ENCODE results near the gene POPDC2.
"Not testable (repeated sequence)": the region's sequence is repeated elsewhere in the genome, so short reads cannot be mapped to it uniquely, and the experiment has no call there.

The POPDC2 gene, protein sequence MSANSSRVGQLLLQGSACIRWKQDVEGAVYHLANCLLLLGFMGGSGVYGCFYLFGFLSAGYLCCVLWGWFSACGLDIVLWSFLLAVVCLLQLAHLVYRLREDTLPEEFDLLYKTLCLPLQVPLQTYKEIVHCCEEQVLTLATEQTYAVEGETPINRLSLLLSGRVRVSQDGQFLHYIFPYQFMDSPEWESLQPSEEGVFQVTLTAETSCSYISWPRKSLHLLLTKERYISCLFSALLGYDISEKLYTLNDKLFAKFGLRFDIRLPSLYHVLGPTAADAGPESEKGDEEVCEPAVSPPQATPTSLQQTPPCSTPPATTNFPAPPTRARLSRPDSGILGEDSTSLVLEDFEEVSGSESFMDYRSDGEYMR

DNA sequence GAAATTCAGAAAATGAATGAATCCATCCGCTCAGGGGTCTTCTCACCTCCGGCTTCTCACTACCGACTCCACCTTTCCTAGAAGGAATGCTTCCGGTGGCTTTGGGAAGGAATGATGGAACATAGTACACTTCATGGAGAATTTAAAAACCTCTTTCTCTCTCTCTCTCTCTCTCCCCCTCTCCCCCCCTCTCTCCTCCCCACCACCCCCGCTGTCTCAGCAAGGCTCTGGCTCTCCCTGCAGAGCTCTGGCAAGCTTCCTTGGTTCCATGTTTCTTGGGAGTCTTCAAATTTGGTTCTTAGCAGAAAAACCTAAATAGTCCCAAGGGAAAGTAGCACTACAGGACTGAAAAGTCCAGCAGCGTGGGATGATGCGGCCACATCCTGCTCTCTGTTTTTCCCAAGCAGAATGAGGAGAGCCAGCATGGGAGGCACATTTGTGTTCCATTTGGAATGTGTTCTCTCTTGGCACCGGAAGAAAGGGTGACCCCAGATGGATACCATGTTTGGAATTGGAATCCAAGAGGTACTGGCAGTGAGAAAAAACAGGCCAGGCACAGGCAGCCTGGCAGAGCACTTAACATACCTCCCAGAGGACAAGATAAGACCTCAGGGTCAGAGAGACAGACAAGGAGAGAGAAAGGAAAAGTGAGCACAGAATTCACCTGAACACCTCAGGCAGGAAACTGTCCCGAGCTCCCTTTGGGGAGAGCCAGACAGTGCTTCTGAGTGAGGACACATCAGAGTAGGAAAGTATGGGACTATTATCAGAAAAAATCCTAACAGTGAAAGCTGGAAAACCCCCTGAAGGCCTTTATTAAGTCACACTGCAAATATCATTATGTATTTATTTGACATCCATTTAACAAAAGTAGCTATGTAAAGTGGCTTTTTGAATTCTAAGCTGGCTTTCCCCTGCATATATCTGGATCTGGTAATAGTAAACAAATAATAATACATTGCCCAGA, at the start of gene POPDC2:
Gene POPDC2 (minus strand): TSS at position 116 of the 967 bp plus-strand sequence. CDS start 166 bp downstream, outside the sequence.
- no peak for DNase-seq (ENCODE audit: low read depth, low spot score)

DNA sequence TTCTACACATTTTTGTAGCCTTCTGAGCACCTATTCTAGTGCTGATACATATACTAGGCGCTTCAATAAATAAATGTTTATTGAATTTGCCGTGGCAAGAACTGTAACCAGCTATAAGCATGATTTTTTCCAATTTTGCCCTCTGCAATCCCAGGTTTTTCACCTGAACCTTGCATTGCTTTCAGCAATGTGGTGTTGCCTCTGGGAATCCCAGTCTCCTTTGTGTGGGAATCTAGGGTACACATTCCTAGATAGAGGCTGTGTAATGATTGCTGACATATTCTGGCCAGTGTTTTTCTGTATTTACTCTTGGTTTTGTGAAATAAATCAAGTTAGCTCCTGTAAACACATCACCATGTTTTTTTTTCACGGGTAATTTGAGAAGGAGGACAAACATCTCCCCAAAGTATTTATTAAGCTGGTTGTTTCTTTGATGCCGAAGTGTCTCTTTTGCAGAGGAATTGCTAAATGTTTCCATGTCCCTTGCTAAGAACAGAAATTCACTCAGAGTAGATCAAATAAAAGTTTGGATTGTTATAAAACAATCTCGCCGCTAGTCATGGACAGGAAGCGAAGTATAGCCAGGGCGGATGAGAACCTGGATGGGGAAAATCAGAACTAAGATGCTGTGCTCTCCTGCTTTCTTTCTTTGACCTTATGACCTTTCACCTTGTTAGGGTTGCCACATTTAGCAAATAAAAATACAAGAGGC, 43.6 kb upstream of the POPDC2 start:
- no peak for DNase-seq (ENCODE audit: low read depth, low spot score)

DNA sequence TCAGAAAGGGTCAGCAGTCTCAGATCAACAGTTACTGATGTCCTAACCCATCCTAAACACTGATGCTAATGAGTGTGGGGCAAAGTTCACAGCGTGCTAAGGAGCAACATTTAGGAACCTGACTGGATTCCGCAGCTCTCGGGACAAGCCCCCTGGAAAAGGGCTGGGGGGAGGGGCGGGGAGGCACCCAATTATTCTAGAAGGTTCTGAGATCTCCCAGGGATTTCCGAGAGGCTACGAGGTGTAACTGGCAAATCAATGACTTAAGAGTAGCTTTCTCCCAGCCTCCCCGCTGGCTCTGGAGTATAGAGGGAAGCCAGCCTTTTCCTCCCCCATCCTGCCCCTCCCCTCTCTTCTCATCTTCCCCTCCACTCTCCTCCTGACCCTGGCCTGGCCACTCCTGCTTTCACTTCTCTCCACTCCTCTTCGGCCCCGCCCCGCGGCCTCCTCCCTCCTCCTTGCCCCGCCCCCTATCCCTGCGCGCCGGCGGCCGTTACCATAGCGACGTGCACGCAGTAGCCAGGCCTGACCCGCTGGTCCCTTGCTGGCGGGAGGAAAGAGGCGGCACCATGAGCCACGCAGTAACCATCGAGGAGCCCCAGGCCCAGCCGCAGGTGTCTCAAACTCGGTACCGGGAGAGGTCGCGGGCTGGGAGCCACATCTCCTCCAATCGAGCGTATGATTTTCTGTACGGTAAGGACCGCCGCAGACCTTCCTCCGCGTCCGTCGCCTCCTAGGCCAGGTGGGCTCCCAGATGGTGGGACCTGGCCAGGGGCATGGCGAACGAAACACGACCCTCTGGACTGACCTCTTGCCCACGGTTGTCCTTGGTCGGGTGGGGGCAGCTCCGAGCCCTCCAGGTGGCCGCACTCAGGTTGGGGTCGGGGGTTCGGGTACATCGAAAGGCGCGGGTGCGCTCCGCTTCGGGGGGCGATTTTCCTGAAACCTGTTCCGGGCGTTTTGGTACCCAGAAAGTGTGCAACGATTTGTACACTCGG, 42.4 kb upstream of the POPDC2 start, which contains the start of gene CFAP91:
Gene CFAP91 (plus strand): TSS at position 493 of the 998 bp plus-strand sequence. CDS start 77 bp downstream, at position 570.
- DNase-seq (ENCODE audit: low read depth, low spot score) = peak; percentile 25

DNA sequence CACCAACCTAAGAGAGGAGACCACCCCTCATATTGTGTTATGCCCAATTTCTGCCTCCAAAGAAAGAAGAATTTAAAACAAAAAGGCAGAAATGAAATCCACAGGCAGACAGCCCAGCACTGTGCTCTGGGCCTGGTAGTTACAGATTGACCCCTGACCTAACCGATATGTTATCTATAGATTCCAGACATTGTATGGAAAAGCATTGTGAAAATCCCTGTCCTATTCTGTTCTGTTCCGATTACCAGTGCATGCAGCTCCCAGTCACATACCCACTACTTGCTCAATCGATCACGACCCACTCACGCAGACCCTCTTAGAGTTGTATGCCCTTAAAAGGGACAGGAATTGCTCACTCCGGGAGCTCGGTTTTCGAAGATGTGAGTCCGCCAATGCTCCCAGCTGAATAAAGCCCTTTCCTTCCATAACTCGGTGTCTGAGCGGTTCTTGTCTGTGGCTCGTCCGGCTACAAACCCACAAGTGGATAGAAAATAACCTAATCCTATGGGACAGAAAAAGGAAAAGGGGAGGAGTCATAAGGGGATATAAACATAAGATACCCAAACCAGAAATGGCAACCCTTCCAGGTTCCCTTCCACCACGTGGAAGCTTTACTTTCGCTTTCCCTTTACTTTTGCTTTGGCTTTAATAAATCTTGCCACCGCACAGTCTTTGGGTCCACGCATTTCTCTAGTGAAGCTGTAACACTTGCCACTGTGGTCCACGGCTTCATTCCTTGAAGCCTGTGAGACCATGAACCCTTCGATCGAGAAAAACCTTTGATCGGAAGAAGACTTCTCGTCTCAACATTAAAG, 40.7 kb upstream of the POPDC2 start:
- DNase-seq (ENCODE audit: low read depth, low spot score) = no peak

DNA sequence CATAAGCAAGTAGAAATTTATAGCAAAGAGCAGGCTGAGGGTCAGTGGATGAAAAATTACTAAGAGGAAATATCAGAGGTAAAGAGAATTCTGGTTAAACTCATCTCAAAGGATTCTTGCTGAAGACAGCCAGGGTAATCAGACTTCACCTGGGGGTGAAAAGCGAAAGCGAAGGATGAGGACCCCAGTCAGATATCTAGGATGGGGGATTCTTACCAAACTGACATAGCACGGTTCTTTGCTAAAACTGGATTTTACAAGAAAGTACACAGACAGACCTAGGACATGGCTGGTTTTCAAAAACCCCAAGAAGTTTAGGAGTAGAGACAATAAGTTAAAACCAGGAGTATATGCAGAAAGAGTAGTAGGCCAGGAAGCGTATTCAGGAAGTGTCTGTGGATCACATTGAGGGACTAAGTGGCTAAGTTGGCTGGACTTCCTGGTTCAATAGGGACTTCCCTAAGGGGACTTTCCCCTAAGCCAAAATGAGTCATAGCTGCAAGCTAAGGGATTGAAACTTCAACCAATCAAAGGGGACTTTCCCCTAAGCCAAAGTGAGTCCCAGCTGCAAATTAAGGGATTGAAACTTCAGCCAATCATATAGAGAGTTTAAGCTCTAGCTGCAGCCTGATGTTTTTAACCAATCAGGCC, 40.0 kb upstream of the POPDC2 start:
- no peak for DNase-seq (ENCODE audit: low read depth, low spot score)

DNA sequence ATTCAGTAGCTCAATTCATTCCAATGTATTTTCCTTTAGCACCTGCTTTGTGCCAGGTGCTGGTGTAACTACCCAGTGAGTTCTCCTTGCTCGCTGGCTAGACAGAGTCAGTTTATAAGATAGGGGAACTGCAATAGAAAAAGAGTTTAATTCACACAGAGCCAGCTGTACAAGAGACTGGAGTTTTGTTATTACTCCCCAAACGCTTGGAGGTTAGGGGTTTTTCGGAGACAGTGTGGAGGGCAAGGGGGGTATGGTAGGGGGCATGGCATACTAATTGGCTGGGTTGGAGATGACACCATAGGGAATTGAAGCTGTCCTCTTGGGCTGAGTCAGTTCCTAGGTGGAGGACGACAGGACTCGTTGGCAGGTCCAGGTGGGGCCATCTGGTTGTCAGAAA, 37.0 kb upstream of the POPDC2 start:
- DNase-seq (ENCODE audit: low read depth, low spot score) = no peak

DNA sequence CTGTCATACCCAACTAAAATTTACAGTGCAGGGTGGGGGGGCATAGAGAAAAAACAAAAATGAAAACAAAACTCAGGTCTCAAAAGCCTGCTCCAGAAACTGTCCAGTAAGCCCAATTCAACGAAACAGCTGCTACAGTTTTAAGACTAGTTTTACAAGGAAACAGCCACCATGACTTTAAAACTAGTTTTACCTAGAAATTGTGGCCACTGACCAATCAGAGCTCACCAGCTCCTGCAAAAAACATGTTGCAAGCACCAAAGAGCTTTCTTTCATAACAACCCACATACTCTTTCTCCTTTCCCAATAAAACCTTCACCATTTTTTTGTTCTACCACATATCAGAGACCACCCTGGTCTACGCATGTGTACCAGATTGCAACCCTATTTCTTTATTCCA, 35.1 kb upstream of the POPDC2 start:
- no peak for DNase-seq (ENCODE audit: low read depth, low spot score)

DNA sequence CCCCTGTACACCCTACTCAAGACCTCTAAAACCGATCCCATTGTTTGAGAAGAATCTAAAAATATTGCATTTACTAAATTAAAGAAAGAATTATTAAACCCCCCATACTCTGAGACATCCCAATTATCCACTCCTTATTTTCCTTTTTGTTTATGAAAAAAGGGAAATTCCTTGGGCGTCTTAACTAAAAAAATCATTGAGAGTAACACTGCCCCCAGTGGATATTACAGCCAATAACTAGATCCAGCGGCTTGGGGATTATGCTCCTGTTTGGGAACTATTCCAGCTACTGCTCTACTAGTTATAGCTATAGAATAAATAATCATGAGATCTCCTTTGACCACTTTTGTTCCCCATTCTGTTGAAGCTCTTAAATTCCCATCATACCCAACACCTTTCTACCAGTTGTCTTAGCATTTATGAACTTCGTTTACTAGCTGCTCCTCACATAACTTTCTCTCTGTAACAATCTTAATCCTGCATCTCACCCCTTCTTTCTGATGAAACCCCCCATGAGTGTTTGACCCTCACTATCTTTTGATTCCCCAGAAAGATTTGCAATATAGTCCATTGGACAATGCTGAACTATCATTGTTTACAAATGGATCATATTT, 29.8 kb upstream of the POPDC2 start:
- no peak for DNase-seq (ENCODE audit: low read depth, low spot score)

DNA sequence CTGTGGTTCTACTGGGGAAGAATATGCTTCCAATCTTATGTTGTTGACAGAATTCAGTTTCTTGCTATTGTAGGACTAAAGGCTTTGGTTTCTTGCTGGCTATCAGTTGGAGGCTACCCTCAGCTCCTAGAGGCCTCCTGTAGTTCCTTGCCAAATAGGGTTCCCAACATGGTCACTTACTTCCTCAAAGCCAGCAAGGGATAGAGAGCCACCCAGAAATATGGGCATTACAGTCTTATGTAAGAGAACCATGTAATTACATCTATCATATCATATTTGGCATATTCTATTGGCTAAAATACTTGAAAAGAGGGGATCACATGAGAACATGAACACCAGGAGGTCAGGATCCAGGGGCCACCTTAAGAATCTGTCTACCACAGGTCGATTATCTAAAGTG, 23.0 kb upstream of the POPDC2 start:
- no peak for DNase-seq (ENCODE audit: low read depth, low spot score)

DNA sequence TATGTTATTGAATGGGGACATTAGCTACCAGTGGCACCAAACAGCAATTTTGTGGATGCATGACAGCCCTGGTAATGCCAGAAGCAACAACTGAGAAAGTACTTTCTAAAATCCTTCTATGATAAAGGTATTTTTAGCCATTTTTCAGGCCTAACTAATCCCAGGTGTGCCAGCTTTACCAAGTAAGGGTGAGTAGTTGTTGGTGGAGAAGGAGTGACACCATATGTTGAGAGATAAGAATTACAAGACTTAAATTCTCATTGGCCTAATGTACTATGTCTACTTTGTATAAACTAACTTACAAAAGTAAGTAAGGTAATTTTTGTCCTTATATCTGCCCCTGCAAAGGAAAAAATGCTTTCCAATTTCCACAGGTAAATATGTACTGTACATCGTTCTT, 20.9 kb upstream of the POPDC2 start:
- no peak for DNase-seq (ENCODE audit: low read depth, low spot score)

DNA sequence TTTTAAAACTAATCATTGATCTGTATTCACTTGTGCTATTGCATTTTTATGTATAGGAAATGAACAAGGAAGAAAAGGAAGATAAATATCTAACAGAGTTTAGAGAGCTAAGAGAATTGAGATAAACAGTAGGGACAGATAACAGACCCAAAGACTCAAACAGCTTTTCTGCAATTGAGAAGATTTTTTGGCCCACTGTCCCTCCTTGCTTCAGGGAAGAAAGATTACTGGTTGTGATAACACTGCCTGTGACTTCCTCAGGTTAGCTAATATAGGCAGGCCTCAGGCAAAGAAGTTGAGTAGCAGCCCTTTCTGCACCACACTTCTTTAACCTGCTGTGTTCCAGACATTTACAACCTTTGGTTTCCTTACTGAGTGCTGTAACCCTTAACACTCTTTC, 19.5 kb upstream of the POPDC2 start:
- DNase-seq (ENCODE audit: low read depth, low spot score) = no peak

DNA sequence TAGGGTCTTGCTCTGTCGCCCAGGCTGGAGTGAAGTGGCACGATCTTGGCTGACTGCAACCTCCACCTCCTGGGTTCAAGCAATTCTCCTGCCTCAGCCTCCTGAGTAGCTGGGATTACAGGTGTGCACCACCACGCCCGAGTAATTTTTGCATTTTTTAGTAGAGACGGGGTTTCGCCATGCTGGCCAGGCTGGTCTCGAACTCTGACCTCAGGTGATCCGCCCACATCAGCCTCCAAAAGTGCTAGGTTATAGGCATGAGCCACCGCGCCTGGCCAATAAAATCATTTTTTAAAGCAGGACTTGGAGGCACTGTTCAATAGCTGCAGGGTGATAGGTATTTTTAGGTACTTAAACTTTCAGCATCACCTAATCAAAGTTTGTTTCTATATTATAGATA, 17.8 kb upstream of the POPDC2 start:
- not testable (repeated sequence) for DNase-seq (ENCODE audit: low read depth, low spot score)

DNA sequence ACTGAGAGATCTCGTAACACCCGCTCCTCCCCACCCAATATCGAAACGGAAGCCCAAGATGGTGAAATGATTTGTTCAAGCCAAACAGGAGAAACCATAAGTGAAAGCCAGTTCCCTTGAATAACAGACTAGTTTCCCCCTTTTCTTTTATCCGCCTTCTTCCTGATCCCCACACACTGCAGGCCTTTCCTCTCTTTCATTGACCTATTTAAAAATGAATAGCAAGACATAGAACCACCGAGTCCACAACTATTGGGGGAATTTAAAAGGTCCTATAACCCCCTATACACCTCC, 17.2 kb upstream of the POPDC2 start:
- no peak for DNase-seq (ENCODE audit: low read depth, low spot score)

DNA sequence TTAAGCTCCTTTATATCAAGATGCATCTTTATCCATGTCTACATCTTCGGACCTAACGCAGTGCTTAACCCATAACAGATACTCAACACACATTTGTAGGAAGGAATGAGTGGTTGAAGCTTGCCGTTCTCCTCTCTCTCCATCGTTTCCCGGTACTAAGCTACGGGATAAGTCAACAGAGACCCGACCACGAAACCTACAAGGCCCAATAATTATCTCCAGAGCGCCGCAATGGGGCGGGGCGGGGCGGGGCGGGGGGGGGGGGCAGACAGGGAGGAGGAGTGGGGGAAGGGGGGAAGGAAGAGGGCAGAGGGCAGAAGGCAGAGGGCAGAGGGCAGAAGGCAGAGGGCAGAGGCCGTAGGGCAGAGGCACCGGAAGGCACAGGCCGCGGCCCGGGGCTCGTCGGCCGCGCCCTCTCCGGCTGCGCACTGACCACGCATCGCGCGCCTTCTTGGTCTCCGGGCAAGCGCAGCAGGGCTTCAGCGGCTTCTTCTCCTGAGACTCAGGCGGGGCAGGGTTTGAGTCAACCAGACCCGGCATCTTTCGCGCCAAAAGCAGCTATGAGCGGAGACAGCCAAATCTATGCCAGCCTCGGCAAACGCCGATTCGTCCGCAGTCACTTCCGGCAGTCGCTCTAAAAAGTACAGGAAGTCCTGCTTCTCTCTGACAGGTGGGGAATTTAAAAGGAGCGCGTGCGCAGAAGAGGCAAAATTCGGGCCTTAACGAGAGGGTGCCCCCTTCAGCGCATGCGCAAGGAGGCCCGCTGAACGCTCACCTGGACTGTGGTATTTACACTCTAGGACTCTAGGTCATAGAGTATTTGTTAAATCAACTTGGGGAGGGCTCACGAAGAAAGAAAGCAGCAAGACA, 16.6 kb upstream of the POPDC2 start, which contains the start of gene COX17:
Gene COX17 (minus strand): TSS at position 636 of the 870 bp plus-strand sequence. CDS start 96 bp downstream, at position 540.
- DNase-seq (ENCODE audit: low read depth, low spot score) = peak; percentile 81

DNA sequence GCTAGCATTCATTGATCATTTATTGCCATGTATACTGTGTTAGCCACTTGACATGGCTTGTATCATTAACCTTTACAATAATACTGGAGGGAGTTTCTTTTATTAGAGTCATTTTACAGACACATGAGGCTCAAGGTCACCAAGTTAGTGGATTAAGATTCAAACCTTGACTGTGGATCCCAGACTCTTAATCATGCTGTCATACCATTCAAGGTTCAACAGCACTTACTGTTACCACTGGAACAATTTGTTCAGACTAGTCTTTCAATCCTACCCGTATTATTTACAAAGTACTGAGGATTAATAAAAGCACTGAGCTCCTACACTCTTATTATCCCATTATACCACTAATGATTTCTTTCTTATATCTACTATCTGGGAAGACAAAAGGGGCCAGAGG, 15.6 kb upstream of the POPDC2 start:
- no peak for DNase-seq (ENCODE audit: low read depth, low spot score)

DNA sequence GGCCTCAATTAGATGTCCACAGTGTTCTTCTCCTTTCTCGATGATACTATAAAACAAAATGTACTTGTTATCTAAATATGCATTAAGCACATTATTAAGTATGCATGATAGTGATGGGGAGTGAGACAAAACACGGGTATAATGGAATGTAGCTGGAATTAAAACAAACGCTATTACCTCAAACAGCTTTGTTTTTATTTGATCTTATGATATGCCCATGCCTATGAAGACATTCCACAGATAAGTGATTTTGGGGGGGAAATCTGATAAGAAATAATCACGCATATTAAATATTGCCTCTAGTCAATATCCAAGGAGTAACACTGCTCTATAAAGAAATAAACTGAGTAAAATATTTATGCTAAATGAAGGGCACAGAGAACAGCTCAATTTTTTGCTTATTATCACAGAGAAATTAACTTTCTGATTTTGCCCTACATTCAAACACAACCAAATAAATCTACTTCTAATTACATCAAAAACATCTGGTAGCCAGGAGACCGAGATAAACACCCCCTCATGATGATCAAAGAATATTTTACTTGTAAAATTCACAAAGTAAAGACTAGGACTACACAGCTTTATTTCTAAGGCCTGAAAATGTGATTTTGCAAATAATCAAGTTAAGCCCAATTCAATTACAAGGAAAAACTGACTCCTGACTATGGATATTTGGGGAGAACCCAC, 14.9 kb upstream of the POPDC2 start:
- DNase-seq (ENCODE audit: low read depth, low spot score) = no peak

DNA sequence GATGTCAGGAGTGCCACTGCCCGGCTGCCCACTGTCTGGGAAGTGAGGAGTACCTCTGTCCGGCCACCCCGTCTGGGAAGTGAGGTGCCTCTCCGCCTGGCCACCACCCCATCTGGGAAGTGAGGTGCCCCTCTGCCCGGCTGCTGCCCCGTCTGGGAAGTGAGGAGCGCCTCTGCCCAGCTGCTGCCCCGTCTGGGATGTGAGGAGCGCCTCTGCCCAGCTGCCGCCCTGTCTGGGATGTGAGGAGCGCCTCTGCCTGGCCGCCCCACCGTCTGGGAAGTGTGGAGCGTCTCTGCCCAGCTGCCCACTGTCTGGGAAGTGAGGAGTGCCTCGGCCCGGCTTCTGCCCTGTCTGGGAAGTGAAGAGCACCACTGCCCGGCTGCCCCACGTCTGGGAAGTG, 13.5 kb upstream of the POPDC2 start:
- no peak for DNase-seq (ENCODE audit: low read depth, low spot score)
